ENCODE measurements around the gene HECTD1.
"Not testable (repeated sequence)": the region's sequence is repeated elsewhere in the genome, so short reads cannot be mapped to it uniquely, and the experiment has no call there.

HECTD1 gene

DNA sequence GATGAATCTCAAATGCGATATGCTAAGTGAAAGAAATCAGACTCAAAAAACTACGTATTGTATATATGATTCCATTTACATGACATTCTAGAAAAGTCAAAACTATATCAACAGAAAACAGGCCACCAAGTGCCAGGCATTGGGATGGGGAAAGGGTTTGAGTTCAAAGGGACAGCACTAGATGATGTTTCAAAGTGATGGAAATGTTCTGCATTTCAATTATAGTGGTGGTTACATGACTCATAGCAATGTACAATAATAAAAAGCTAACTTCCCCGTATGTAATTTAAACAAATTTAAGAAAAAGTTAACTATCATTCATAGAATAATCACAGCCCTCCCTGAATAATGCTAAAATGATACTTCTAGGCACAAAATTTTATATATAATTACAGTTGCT lies 13.5 kb downstream of the HECTD1 start:
- H3K36me3 ChIP-seq (ENCODE audit: control insufficient read depth, insufficient read depth, low read length): no peaks in the 10 kb centered on the region
- no peaks in the 10 kb centered on the region for H3K9me3 ChIP-seq (ENCODE audit: control insufficient read depth, insufficient read depth, low read length)
- H3K4me1 ChIP-seq (ENCODE audit: control insufficient read depth, insufficient read depth, low read length): no peaks in the 10 kb centered on the region
- no peak for DNase-seq (ENCODE audit: low read depth, low spot score)
- H3K27ac ChIP-seq (ENCODE audit: low read length): no peak overlapping the region
- H3K4me3 ChIP-seq (ENCODE audit: low read length): no peak overlapping the region
- WGBS (ENCODE audit: insufficient coverage, insufficient read length): no CpG with 5 or more reads among the region's 3 CpGs
- no peaks in the 10 kb centered on the region for H3K27me3 ChIP-seq (ENCODE audit: control insufficient read depth, insufficient read depth, low read length)

DNA sequence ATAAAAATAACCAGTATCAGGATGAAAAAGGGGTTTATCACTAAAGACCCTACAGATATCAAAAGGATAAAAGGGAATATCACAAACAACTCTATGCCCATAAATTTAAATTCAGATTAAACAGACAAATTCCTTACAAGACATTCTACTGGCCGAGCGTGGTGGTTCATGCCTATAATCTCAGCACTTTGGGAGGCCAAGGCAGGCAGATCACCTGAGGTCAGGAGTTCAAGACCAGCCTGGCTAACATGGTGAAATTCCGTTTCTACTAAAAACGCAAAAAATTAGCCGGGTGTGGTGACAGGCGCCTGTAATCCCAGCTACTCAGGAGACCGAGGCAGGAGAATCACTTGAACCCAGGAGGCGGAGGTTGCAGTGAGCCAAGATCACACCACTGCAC lies 15.0 kb downstream of the HECTD1 start:
- not testable (repeated sequence) for H3K36me3 ChIP-seq (ENCODE audit: control insufficient read depth, insufficient read depth, low read length)
- no CpG with 5 or more reads among the region's 8 CpGs for WGBS (ENCODE audit: insufficient coverage, insufficient read length)

GRCh38 chr14:31190717-31191263 lies 16.8 kb downstream of the HECTD1 start:
- H3K27ac ChIP-seq (ENCODE audit: low read length): no peak overlapping the region
- 100% methylated on average over 1 of the region's 8 CpGs for WGBS (ENCODE audit: insufficient coverage, insufficient read length)
- H3K27me3 ChIP-seq (ENCODE audit: control insufficient read depth, insufficient read depth, low read length): no peaks in the 10 kb centered on the region
- H3K4me1 ChIP-seq (ENCODE audit: control insufficient read depth, insufficient read depth, low read length): no peaks in the 10 kb centered on the region
- H3K36me3 ChIP-seq (ENCODE audit: control insufficient read depth, insufficient read depth, low read length): no peaks in the 10 kb centered on the region
- no peak overlapping the region for H3K4me3 ChIP-seq (ENCODE audit: low read length)
- no peak for DNase-seq (ENCODE audit: low read depth, low spot score)
- H3K9me3 ChIP-seq (ENCODE audit: control insufficient read depth, insufficient read depth, low read length): no peaks in the 10 kb centered on the region

More for the DNA sequence above, 15.0 kb downstream of the HECTD1 start:
- H3K9me3 ChIP-seq (ENCODE audit: control insufficient read depth, insufficient read depth, low read length); H3K27ac ChIP-seq (ENCODE audit: low read length); H3K4me3 ChIP-seq (ENCODE audit: low read length); H3K27me3 ChIP-seq (ENCODE audit: control insufficient read depth, insufficient read depth, low read length); H3K4me1 ChIP-seq (ENCODE audit: control insufficient read depth, insufficient read depth, low read length); DNase-seq (ENCODE audit: low read depth, low spot score): not testable (repeated sequence)

GRCh38 chr14:31190219-31190603 lies 17.4 kb downstream of the HECTD1 start:
- H3K4me3 ChIP-seq (ENCODE audit: low read length): no peak overlapping the region
- H3K4me1 ChIP-seq (ENCODE audit: control insufficient read depth, insufficient read depth, low read length): no peaks in the 10 kb centered on the region
- DNase-seq (ENCODE audit: low read depth, low spot score): no peak
- no CpG with 5 or more reads among the region's 3 CpGs for WGBS (ENCODE audit: insufficient coverage, insufficient read length)
- H3K9me3 ChIP-seq (ENCODE audit: control insufficient read depth, insufficient read depth, low read length): no peaks in the 10 kb centered on the region
- H3K36me3 ChIP-seq (ENCODE audit: control insufficient read depth, insufficient read depth, low read length): peaks cover 2% of the 10 kb centered on the region; the same call in 1 of the 2 replicates
- H3K27me3 ChIP-seq (ENCODE audit: control insufficient read depth, insufficient read depth, low read length): no peaks in the 10 kb centered on the region
- H3K27ac ChIP-seq (ENCODE audit: low read length): no peak overlapping the region

DNA sequence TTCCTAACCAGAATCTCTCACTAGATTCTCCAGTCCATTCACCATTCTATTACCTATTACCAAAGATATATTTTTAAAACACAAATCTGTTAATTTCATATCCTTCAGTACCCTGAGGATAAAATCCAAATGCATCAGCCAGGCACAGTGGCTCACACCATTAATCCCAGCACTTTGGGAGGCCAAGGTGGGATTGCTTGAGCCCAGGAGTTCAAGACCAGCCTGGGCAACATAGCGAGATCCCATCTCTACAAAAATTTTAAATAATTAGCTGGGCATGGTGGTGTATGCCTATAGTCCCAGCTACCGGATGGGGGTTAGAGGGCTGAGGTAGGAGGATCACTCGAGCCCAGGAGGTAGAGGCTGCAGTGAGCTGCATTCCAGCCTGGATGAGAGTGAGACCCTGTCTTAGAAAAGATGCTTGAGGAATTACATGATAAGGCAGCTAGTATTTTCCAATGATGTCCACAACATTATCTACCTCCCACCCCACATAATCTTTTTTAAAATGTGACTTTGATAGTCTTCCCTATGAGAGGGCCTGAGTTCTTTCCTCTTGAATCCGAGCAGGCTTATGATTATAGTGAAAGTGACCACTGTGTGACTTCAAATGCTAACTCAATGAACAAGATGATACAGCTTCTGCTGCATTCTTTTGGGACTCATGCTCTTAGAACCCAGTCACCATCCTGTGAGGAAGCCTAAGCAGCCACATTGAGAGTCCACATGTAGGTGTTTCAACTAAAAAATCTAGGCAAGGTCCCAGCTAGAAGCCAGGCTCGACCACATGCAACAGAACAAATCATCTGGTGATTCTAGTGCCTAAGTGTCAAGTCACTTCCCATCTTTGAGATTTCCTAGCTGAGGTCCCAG lies 18.0 kb downstream of the HECTD1 start:
- no peak overlapping the region for H3K27ac ChIP-seq (ENCODE audit: low read length)
- H3K4me3 ChIP-seq (ENCODE audit: low read length): no peak overlapping the region
- no CpG with 5 or more reads among the region's 5 CpGs for WGBS (ENCODE audit: insufficient coverage, insufficient read length)
- no peak for DNase-seq (ENCODE audit: low read depth, low spot score)
- H3K36me3 ChIP-seq (ENCODE audit: control insufficient read depth, insufficient read depth, low read length): peaks cover 2% of the 10 kb centered on the region; the same call in 1 of the 2 replicates
- H3K27me3 ChIP-seq (ENCODE audit: control insufficient read depth, insufficient read depth, low read length): no peaks in the 10 kb centered on the region
- no peaks in the 10 kb centered on the region for H3K4me1 ChIP-seq (ENCODE audit: control insufficient read depth, insufficient read depth, low read length)
- H3K9me3 ChIP-seq (ENCODE audit: control insufficient read depth, insufficient read depth, low read length): no peaks in the 10 kb centered on the region

GRCh38 chr14:31188744-31189143 lies 18.8 kb downstream of the HECTD1 start:
- H3K27ac ChIP-seq (ENCODE audit: low read length): no peak overlapping the region
- peaks cover 2% of the 10 kb centered on the region; the same call in 1 of the 2 replicates for H3K36me3 ChIP-seq (ENCODE audit: control insufficient read depth, insufficient read depth, low read length)
- 100% methylated on average over 1 of the region's 1 CpG for WGBS (ENCODE audit: insufficient coverage, insufficient read length)
- H3K9me3 ChIP-seq (ENCODE audit: control insufficient read depth, insufficient read depth, low read length): no peaks in the 10 kb centered on the region
- no peaks in the 10 kb centered on the region for H3K4me1 ChIP-seq (ENCODE audit: control insufficient read depth, insufficient read depth, low read length)
- no peak overlapping the region for H3K4me3 ChIP-seq (ENCODE audit: low read length)
- no peak for DNase-seq (ENCODE audit: low read depth, low spot score)
- no peaks in the 10 kb centered on the region for H3K27me3 ChIP-seq (ENCODE audit: control insufficient read depth, insufficient read depth, low read length)

- not testable (repeated sequence) for H3K4me1 ChIP-seq (ENCODE audit: control insufficient read depth, insufficient read depth, low read length); DNase-seq (ENCODE audit: low read depth, low spot score); H3K27me3 ChIP-seq (ENCODE audit: control insufficient read depth, insufficient read depth, low read length); H3K9me3 ChIP-seq (ENCODE audit: control insufficient read depth, insufficient read depth, low read length); H3K36me3 ChIP-seq (ENCODE audit: control insufficient read depth, insufficient read depth, low read length); H3K4me3 ChIP-seq (ENCODE audit: low read length); H3K27ac ChIP-seq (ENCODE audit: low read length)
- whole genome bisulfite sequencing (ENCODE audit: insufficient coverage, insufficient read length): no CpG with 5 or more reads among the region's 6 CpGs
Measured at GRCh38 chr14:31182016-31182415, 25.6 kb downstream of the HECTD1 start.

DNA sequence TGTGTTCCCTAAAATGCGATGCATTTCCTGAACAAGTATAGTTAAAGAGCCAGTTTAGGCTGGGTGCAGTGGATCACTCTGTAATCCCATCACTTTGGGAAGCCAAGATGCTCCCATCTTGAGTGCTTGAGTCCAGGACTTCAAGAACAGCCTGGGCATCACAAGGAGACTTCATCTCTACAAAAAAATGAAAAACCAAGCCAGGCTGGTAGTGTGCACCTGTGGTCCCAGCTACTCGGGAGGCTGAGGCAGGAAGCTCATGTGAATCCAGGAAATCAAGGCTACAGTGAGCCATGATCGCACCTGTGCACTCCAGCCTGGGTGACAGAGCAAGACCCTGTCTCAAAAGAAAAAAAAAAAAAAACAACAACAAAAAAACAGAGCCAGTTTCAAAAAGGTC lies 26.3 kb downstream of the HECTD1 start:
- Histone ChIP-seq H3K36me3 (ENCODE audit: control insufficient read depth, insufficient read depth, low read length) (peaks cover 2% of the 10 kb centered on the region; the same call in 1 of the 2 replicates), H3K4me3 (ENCODE audit: low read length) (no peak overlapping the region), H3K27ac (ENCODE audit: low read length) (no peak overlapping the region), H3K4me1 (ENCODE audit: control insufficient read depth, insufficient read depth, low read length) (no peaks in the 10 kb centered on the region), H3K9me3 (ENCODE audit: control insufficient read depth, insufficient read depth, low read length) (no peaks in the 10 kb centered on the region), H3K27me3 (ENCODE audit: control insufficient read depth, insufficient read depth, low read length) (no peaks in the 10 kb centered on the region)
- WGBS (ENCODE audit: insufficient coverage, insufficient read length): no CpG with 5 or more reads among the region's 3 CpGs
- no peak for DNase-seq (ENCODE audit: low read depth, low spot score)

GRCh38 chr14:31180299-31181051 lies 27.1 kb downstream of the HECTD1 start:
- Histone ChIP-seq H3K4me1 (ENCODE audit: control insufficient read depth, insufficient read depth, low read length) (no peaks in the 10 kb centered on the region), H3K27me3 (ENCODE audit: control insufficient read depth, insufficient read depth, low read length) (no peaks in the 10 kb centered on the region), H3K4me3 (ENCODE audit: low read length) (no peak overlapping the region), H3K27ac (ENCODE audit: low read length) (no peak overlapping the region), H3K36me3 (ENCODE audit: control insufficient read depth, insufficient read depth, low read length) (peaks cover 2% of the 10 kb centered on the region; the same call in 1 of the 2 replicates), H3K9me3 (ENCODE audit: control insufficient read depth, insufficient read depth, low read length) (no peaks in the 10 kb centered on the region)
- DNase-seq (ENCODE audit: low read depth, low spot score): no peak
- WGBS (ENCODE audit: insufficient coverage, insufficient read length): no CpG with 5 or more reads among the region's 3 CpGs

GRCh38 chr14:31174433-31174832 lies 33.2 kb downstream of the HECTD1 start:
- no peaks in the 10 kb centered on the region for H3K9me3 ChIP-seq (ENCODE audit: control insufficient read depth, insufficient read depth, low read length)
- no peak for DNase-seq (ENCODE audit: low read depth, low spot score)
- no peaks in the 10 kb centered on the region for H3K27me3 ChIP-seq (ENCODE audit: control insufficient read depth, insufficient read depth, low read length)
- H3K36me3 ChIP-seq (ENCODE audit: control insufficient read depth, insufficient read depth, low read length): no peaks in the 10 kb centered on the region; the same call in 1 of the 2 replicates
- no CpG with 5 or more reads among the region's 4 CpGs for WGBS (ENCODE audit: insufficient coverage, insufficient read length)
- no peak overlapping the region for H3K27ac ChIP-seq (ENCODE audit: low read length)
- H3K4me1 ChIP-seq (ENCODE audit: control insufficient read depth, insufficient read depth, low read length): no peaks in the 10 kb centered on the region
- H3K4me3 ChIP-seq (ENCODE audit: low read length): no peak overlapping the region
